GM20000 (cell line): ENCODE data around the gene PRUNE2.

Experiments used
- DNase-seq: peaks from one replicate; pipeline ENCODE4 v3.0.0; 2012; ENCODE audit warnings: low spot score
- TF ChIP-seq, protein P1 (sequence below): IDR thresholded peaks from 2 replicates; pipeline ENCODE4 v1.5.1; 2012; ENCODE audit warnings: mild to moderate bottlenecking, control low read depth; ENCODE audit errors: extremely low read depth, missing control alignments

The PRUNE2 gene

DNA sequence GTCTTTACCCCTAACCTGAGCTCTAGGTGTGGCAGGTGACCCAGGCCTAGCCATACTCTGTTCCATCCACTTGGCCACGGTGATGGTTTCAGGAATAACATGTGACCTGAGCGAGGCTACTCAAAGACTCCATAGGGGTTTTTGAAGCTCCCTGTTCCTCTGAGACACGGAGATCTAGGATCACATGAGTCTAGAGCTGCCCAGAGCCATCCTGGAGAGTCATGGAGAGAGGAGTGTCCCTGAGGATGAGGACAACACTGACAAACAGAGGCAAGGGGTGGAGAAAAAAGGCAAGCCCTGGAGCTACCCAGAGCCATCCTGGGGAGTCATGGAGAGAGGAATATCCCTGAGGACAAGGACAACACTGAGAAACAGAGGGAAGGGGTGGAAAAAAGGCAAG, 171.2 kb downstream of the PRUNE2 start:
- DNase-seq = no peak
- TF ChIP-seq, protein P1, sequence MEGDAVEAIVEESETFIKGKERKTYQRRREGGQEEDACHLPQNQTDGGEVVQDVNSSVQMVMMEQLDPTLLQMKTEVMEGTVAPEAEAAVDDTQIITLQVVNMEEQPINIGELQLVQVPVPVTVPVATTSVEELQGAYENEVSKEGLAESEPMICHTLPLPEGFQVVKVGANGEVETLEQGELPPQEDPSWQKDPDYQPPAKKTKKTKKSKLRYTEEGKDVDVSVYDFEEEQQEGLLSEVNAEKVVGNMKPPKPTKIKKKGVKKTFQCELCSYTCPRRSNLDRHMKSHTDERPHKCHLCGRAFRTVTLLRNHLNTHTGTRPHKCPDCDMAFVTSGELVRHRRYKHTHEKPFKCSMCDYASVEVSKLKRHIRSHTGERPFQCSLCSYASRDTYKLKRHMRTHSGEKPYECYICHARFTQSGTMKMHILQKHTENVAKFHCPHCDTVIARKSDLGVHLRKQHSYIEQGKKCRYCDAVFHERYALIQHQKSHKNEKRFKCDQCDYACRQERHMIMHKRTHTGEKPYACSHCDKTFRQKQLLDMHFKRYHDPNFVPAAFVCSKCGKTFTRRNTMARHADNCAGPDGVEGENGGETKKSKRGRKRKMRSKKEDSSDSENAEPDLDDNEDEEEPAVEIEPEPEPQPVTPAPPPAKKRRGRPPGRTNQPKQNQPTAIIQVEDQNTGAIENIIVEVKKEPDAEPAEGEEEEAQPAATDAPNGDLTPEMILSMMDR = no peak

DNA sequence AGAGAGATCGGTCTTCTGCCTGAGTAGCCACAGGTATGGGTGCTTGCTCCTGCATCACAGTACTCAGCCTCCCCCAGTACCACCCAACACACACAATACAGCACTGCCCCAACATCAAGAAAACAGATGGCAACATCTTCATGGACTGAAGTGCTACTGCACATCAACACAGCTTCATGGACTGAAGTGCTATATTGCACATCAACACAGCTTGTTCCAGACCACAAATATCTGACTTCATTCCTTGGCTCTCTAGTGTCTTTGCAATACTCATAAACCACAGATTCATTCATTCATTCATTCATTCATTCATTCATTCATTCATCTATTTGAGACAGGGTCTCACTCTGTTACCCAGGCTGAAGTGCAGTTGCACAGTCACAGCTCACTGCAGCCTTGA, 172.8 kb downstream of the PRUNE2 start:
- TF ChIP-seq, protein P1 = no peak
- no peak for DNase-seq

DNA sequence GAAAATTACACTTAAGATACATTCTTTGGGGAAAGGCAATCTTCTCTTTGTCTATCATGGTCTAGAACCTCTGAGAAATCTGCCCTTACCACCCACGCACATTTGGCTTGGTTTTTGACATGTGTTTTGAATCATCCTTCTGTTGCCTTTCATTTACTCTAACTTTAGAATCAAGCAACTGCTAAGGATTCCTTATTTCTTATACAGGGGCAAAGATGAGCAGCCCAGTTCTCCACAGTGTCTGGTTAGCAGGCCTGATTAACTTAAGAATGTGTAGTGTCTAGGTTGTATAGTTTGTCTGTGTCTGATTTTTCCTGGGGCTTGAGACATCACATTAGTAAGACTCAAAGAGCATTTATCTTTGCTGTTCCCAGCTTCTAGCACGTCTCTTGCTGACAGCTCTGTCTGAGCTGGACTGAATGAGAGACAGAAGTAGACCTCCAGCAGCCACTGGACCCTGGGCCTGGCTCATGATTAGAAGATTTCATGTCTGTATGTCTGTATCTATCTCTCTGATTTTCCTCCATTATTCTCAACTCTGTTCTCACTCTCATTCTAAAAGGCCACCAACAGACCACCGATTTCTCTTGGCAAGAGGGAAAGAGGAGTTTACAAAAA, 173.5 kb downstream of the PRUNE2 start:
- TF ChIP-seq, protein P1 = no peak
- no peak for DNase-seq

DNA sequence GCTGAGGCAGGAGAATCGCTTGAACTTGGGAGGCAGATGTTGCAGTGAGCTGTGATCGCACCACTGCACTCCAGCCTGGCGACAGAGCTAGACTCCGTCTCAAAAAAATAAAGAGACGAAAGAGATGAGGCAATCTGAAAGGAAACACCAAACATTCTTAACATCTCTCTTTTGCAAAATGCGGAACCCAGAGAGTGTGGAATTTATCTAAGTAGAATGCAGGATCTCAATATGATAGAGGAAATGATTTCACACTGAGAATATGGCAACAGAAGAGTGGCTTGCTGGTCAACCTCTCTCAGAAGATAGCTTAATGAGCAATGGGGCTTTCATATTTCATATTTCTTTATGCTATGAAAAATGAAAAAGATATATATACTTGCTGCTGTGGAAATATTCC, 175.1 kb downstream of the PRUNE2 start:
- TF ChIP-seq, protein P1 = no peak
- no peak for DNase-seq

DNA sequence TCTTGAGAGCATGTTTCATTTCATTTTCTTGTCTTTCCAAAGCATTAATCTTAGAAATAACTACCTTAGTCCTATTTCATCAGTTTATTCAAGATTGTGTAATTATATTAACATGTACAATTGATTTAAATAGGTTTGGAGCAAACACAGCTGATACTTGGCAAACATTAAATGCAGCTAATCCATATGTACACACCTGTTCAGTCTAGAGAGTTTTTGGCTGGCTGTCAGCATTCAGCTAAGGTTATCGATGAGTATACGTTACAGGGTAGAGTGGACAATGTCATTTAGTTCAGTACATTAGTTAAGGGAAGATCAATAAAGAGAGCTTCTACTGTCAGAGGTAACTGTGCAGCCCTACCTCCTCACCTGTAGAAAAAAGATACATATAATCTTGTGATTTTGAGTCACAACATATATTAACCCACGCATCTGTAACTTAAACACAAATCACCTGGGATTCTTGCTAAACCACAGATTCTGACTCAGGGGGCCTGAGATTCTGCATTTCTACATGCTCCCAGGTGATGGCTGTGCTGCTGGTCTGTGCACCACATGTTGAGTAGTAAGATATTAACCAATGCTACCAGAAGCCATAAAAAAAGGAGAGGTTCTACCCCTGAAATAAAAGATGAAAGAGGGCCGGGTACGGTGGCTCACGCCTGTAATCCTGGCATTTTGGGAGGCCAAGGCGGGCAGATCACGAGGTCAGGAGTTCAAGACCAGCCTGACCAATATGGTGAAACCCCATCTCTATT, 175.8 kb downstream of the PRUNE2 start:
- TF ChIP-seq, protein P1 = no peak
- DNase-seq = no peak

DNA sequence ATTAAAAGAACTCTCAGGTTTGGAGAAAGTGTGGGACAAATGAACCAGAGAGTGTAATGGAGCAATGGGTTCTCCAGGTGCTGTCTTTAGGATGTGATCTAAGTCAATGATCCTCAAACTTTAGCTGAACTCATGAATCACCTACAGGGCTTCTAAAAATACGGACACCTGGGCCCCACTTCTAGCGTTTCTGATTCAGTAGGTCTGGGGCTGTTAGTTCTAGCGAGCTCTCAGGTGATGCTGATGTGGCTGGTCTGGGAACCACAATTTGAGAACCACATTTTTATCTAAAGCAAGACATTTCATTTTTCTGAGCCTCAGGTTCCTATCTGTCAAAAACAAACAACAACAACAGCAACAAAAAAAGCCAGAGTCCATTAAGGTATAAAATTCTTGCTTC, 176.8 kb downstream of the PRUNE2 start:
- no peak for DNase-seq

DNA sequence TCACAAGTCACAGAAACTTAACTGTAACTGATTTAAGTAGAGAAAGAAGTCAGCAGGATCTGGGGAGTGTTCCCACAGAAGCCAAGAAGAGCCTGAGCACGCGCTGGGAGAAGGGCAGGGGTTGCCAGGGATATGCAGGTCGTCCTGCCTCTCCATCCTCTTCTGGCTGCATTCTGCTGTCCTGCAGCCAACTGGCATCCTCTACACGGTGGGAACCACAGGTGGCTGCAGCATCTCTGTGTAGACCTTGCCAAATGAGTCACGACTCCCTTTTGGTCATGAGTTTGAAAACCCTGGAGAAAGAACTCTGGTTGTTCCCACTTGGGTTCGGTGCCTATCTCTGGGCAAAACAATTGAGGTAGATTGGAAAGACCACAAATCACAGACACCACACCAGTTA, 180.0 kb downstream of the PRUNE2 start:
- no peak for DNase-seq
- TF ChIP-seq, protein P1 = no peak

More for the DNA sequence above, 176.8 kb downstream of the PRUNE2 start:
- TF ChIP-seq, protein P1 = no peak
